Fibroblast of skin of right quadriceps (primary cell): ENCODE results near the gene ITK.

Source experiments
- DNase-seq: peaks from one replicate; pipeline ENCODE4 v3.0.0-alpha.2; 2013

Gene ITK

DNA sequence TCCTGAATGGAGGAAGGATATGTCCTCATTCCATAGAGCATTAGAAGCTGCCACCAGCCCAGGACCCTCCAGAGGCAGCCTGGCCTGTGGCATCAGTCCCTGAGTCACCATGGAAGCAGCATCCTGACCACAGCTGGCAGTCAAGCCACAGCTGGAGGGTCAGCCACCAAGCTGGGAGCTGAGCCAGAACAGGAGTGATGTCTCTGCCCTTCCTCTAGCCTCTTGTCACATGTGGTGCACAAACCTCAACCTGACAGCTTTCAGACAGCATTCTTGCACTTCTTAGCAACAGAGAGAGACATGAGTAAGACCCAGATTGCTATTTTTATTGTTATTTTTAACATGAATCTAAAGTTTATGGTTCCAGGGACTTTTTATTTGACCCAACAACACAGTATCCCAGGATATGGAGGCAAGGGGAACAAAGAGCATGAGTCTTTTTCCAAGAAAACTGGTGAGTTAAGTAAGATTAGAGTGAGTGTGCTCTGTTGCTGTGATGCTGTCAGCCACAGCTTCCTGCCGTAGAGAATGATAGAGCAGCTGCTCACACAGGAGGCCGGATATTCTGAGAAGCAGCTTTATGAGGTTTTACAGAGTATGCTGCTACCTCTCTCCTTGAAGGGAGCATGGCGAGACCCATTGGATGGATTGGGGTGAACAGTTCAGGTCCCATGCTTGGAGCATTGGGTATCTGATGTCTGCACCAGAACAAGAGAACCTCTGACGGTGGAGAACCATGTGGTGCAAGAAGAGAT lies 72.2 kb downstream of the ITK start:
- peak; percentile 51 for DNase-seq

DNA sequence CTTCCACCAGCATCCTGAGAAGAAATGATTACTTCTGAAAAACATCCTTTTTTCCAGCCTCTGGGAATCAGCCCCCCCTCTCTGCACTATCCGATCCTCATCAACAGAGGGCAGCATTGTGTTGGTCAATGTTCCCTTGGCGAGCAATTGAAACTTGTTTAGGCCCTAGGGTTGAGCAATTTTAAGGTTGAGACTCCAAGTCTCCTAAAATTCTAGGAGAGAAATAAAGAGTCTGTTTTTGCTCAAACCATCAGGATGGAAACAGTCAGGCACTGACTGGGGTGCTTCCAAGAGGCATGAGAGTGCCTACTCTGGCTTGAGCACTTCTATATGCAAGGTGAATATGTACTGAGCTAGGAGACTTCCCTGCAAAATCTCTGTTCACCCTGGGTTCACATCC lies 72.9 kb downstream of the ITK start:
- DNase-seq = peak; percentile 53

DNA sequence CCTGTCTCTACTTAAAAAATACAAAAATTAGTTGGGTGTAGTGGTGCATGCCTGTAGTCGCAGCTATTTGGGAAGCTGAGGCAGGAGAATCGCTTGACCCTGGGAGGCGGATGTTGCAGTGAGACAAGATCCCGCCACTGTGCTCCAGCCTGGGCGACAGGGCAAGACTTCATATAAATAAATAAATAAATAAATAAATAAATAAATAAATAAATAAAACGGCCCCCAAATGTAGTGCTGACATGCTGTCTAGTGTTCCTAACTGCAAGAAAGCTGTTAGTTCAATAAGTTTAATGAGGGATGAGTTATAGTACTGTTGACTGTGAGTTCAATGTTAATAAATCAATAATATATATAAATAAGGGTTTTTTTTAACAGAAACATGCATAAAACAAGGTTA lies 77.8 kb downstream of the ITK start:
- no peak for DNase-seq

DNA sequence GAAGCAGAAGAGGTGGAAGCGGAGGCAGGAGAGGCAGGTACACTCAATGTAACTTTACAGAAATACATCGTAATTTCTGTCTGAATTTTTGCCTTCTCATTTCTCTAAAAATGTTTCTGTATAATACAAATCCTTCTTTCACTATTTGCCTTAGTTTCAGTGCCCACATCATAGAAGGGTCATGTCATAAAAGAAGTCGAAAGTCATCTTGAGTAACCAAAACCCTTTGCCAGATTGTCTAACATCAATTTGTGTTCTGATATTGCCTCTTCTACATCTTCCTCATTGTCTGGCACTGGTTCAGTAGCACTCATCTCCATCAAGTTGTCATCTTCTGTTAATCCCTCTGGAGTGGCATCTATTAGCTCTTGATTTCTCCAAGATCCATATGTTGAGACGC lies 79.1 kb downstream of the ITK start:
- DNase-seq = no peak

DNA sequence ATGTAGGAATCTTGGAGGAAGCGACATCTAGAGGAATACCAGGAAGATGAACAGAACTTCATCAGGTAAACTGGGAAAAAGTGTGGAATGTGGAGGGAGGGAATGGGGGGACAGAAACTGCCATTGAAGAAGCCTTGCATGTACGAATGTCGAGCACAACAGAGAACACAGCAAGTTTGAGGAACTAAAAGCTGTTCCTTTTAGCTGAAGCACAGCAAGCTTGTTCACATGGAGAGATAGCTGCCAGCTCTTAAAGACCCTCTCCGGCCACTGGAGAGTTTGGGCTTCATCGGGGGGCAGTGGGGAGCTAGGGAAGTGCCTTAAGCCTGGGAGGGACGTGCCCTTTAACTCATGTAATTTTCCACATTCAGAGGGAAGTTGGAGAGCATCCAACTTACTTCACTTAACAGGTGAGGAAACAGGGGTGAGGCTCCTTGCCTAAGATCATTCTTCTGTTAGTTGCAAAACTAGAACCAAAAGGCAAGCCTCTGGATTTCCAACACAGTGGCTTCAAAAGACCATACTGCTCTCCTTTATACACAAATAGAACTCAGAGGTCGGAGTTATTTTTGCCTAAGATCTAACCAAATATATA lies 83.0 kb downstream of the ITK start:
- no peak for DNase-seq

DNA sequence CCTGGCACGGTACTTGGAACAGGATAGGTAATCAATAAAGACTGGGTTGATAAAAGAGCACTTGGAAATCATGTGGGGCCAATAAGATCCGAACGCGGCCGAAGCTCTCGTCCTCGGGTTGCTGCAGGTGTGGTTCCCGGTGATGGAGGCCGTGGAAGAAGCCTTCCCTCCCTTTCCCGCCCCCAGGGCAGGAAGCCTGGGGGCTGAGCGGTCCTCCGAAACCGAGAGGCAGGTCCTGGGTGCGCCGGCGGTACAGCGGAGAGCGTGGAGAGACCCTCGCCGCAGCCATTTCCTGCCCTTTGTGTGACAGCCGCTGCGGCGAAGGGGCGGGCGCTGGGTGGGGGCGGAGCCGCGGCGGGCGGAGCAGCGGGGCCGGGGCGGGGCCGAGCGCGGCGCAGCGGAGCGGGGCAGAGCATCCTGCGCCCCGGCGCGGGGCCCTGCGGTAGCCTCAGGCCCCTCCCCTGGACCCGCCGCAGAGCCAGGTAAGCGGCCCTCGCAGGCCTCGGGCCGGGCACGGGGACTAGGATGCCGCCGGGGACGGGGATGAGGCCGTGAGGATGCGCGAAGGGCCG lies 85.2 kb downstream of the ITK start, which contains the start of gene CYFIP2:
Gene CYFIP2 (plus strand): TSS at position 410 of the 572 bp plus-strand sequence. CDS start 19,239 bp downstream, outside the sequence.
- peak; percentile 27 for DNase-seq

DNA sequence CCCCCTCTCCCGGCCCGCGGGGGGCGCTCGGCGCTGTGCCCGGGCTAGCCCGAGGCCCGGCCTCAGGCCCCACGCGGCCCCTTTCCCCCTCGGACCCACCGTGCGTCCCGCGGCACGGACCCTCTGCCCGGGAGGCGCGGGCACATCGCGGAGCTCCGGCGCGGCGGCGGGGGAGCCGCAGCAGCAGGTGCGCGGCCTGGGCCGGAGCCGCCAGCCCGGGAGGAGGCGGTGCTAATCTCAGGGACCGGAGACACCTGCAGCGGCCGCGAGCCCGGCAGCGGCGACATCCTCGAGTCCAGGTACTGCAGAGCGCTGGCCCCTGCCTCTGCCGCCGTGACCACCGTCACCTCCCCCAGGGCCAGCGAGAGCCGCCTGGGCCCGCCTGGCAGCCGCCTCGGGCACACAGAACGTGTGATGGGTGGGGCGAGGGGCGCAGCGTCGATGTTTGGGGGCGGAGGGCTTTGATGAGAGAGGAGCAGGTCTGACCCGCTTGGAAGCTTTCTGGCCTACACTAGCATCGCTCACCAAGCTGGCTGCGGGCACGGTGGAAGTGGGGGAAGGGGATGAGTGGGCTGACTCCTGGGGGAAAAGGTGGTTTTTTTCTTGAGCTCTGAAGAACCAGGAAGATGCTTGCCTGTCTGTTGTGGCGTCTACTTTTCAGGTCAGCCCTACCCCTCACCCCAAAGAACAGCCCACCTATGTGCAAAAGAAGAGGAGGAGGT lies 85.8 kb downstream of the ITK start:
- no peak for DNase-seq

DNA sequence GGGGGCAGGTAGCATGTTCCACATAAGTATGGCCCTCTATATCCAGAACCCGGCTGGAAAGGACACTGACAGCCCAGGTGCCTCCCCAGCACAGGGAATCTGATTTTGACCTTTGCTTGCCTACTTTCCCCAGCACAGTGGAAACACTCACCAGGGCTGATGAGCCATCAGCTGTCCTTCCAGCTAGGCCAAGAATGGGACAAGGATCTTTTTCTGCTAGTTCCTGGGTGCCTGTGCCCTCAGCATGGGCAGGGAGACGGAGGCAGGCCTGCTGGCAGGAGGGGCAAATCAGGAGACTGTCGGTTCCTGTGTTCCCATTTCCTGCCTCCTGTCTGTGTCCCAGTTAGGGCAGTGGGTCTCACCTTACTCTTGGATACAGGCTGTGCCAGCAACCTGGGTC lies 86.4 kb downstream of the ITK start:
- no peak for DNase-seq

DNA sequence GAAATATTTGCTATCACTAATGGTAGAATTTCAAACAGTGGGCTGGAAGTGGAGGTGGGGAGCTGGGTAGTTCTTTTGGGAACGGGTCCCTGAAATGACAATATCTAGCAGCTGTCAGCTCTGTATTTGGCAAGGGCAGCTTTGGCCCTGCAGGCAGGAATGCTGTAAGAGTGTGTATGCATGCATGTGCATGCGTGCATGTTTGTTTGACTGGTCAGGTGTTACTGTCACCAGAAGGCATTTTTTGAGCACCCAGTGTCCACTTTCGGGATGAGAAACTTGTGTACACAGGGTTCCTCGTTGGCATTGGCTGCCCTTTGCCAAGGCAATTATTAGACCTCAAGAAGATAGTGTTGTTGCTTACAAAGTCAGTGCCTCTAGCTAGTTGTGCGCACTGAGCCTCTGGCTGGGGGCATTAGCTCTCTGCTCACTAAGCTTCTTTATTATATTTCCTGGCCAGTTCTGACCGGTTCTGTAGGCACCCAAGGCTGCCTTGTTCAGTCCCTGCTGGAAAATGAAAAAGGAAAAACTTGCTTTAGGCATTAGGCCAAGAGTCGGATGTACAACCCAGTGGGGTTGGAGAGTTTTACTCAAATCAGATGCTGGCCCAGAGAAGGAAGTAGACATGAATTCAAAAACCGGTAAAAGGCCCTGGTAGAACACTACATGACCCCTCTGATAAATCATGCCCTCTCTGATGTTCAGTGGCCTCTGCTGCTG lies 87.3 kb downstream of the ITK start:
- DNase-seq = no peak

DNA sequence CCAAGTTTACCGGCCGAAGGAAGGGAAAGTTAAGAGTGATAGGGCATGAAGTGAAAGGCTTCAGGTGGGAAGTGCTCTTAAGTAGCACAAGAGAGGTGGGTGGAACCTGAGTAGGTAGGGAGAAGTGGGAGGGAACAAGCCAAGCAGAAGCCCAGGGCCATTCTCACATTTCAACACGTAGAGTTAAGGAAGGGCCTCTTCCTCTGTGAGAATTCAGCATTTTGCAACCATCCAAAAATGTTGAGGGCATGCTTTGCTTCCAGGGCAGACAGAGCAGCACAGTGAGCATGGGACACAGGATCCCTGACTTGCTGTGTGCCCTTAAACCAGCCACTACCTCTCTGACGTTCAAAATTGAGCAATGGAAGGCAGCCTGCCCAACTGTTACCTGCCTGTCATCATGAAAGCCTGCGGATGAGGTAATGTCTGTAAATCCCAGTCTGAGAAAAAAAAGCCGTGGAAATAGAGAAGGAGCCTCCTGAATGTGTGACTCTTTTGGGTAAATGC lies 88.6 kb downstream of the ITK start:
- DNase-seq = no peak

DNA sequence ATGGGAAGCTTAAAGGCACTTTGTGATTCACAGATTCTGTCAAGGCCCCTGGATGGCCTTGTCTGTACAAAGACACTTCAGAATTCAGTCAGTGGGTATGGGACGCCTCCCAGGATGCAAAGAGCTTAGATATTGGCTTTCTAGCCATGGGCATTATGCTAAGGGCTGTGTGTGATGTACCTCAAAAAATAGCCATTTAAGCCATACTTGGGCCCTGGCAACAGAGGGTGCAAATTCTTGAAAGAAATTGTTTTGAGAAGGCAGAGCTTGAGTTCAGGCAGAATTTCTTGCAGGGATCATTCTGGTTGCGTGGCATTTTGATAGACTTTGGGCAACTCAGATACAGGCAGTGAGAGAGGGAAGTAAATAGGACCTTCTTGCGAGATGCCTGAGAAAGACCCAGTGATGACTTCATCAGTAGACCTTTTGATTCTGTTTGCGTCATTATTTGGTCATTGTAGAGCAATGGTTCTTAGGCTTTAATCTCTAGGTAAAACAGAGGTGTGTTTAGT lies 89.2 kb downstream of the ITK start:
- DNase-seq = no peak

DNA sequence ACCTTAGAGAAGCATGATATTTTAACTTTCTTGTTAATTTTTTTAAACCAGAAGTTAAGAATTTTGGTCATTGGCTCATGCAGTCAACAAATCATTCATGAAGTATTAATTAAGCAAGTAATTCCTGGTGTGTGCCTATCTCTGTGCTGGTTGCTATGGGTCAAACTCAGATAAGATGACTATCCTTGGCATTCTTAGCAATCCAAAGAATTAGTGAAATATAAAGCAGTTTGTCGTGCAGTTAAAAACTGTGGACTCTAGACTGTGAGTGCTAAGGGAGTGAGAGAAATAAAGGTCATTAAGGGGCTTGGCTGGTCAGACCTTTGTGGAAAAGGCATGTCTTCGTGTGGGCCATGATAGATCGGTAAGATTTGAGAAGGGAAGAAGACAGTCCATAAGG lies 90.1 kb downstream of the ITK start:
- DNase-seq = no peak

DNA sequence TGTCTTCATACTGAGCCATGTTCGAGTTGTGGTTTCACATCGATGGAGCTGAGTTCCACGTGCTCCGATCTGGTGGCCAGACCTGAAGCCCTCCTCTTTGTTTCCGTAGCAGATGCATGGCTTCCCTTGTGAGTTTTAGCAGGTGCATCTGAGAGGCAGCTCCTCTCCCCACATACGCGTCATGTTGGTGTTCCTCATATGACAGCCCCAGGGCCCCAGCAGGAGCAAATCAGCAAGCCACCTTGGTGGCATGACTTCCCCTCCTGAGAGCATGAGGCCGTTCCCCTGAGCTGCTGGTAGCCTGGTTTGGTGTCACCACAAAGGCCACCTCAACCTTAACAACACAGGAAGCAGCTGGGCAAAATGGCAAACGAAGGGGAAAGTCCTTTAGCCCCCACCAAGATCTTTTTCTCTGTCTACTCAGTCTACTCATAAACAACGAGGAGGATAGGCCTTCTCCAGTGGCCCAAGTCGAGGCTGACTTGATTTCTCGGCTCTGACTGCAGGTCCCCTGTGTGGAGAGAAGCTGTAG lies 91.2 kb downstream of the ITK start:
- no peak for DNase-seq

DNA sequence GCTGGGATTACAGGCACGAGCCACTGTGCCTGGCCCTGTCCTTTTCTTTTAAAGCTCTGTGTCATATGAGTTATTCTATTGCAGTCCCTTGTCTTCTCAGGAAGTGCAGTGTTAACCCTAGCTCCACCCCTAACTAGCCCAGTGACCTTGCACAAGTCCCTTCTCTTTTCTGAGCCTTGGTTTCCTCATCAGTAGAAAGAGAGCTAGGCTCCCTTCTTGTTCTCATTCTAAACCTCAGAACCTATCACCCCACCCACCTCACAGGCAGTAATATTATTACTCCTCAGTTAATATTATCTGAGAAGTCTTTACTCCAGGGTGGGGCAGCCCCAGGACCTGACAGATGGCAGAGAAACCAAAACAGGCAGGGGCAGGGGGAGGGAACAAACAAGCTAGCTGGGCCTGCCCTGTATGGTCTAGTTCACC lies 92.5 kb downstream of the ITK start:
- no peak for DNase-seq

DNA sequence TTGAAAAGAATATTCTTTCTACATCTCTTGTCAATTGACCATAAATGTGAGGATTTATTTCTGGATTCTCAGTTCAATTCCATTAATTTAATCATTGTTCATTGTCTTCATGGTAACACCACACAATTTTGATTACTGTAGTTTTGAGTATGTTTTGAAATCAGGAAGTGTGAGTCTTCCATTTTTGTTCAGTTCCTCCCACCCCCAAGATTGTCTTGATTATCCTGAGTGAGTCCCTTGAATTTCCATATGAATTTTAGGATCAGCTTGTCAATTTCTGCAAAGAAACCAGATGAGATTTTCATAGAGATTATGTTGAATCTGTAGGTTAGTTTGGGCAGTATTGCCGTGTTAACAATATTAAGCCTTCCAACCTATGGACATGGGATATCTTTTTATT lies 94.8 kb downstream of the ITK start:
- no peak for DNase-seq

DNA sequence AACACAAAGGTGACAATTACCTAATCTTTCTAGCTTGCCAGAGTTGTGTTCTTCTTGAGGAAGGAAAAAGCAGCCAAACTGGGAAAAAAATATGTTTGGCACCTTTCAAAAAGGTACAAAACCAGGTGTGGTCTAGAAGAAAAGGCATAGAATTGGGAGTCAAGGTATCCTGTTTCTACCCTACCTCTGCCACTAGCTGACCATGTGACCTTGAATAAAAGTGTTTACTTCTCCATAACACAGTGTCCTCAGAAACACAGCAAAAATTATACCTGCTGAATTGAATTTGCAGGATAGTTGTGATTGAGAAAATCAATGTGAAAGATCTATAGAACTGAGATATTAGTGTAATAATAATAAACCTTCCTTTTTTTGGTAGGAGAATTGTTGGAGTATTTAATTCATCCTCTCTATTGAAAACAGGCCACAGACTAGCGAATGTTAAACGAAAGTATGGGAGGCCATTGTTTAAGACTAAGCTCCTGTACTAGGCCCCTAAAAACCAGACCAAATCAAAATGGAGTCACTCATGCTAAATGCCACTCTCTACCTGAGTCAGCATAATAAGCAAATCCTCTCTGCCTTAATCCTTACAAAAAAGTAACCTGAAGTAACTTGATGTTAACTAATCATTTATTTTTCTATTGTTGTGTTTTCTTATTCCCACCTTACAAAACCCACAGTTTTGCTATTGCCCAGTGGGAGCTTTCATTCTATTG lies 97.8 kb downstream of the ITK start:
- no peak for DNase-seq

DNA sequence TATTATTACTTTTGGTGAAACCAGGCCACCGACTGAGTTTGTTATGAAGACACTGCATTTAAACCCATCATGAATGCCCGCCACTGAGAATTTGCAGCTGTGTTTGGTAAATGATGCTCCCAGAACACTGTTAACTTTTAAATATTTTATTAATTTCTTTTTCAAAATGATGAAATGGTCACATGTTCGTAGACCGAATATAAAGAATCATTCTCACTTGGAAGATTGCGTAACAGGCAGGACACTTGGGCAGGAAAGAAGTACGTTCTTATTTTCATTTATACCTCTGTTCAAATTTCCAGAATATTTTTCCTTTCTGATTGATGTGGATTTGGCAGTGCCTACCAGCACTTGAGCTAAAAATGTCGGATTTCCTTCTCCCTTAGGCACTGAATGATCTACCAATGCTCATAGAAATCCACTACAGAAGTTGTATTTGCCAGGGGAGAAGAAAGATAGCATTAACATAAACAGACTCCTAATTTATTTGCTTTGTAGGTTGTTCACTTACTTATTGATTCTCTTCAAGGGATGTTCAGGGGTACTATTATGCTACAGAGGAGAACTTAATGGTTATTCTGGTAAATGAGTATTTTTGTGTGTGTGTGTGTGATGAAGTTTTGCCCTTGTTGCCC lies 99.1 kb downstream of the ITK start:
- DNase-seq = no peak

DNA sequence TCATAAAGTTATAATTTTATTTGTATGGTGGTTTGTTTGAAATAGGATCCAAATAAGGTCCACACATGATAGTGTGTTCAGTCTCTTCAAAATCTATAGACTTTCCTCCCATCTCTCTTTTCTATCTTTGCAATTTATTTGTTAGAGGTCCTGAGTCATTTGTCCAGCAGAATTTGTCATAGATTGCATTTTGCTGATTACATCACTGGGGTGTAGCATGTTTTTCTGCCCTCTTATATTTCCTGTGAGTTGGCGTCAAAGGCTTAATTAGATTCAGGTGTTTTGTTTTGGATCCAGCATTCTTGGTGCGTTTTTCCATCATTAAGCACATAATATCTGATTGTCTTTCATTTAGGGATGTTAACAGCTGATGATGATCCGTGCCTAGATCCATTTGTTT lies 100.3 kb downstream of the ITK start:
- DNase-seq = peak; percentile 90

DNA sequence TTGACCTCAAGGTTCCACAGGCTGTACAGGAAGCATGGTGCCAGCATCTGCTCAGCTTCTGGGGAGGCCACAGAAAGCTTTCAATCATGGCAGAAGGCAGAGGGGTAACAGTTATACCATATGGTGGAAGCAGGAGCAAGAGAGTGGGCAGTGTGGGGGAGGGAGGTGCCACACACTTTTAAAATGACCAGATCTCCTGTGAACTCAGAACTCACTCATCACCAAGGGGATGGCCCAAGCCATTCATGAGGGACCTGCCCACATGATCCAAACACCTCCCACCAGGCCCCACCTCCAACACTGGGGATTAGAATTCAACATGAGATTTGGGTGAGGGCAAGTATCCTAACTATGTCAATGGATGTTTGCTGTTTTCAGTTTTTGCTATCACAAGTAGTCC lies 101.5 kb downstream of the ITK start:
- no peak for DNase-seq

DNA sequence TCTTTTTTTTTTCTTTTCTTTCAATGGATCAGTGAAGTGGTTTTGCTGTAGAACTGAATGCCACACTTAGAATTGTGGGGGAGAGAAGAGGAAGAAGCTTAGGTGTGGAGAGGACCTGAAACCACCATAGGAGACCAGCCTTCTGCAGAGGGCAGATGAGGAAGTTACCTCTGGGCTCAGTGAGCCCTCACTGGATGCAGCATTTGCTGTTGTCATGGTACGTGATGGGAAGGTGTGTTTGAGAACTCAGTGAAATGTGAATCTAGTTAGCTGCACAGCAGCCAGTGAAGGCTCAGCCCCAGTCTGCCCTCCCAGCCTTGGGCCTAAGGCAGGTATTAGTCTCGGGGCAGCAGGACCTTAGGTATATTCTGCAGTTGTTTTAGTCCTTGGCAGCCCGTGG lies 102.8 kb downstream of the ITK start:
- DNase-seq = no peak
